Measurements from ENCODE around the gene MTHFD1L. TPM values are rescaled to one million over a fixed set of nuclear protein-coding genes. Genes with fewer than 3 reads are reported as not detected.
"Not testable (repeated sequence)": the region's sequence is repeated elsewhere in the genome, so short reads cannot be mapped to it uniquely, and the experiment has no call there.

MTHFD1L gene
- total RNA-seq, 4 donors from 2014 or later = 4.3 to 23.1 (median 4.7) TPM

DNA sequence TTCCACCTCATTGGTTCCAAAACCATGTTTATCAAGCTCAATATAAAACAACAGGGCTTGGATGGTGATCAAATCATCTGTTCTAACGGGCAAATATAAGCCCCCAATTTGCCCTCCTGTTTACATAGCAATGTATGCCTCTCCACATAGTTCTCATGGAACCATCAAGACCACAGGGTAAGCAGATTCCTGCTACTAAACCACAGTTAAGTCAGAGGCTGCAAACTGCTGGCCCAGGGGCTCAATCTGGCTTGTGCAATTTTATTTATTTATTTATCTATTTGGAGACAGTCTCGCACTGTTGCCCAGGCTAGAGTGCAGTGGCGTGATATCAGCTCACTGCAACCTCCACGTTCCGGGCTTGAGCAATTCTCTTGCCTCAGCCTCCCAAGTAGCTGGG is 18.9 kb upstream of the MTHFD1L start:
- no peaks in the 10 kb centered on the region for H3K27me3 ChIP-seq
- DNase-seq = no peak
- no peaks in the 10 kb centered on the region for H3K4me1 ChIP-seq
- H3K4me3 ChIP-seq = no peak overlapping the region
- no peak for TF ChIP-seq POLR2A (IDR thresholded peaks at IDR 0.05)
- TF ChIP-seq, protein P1, sequence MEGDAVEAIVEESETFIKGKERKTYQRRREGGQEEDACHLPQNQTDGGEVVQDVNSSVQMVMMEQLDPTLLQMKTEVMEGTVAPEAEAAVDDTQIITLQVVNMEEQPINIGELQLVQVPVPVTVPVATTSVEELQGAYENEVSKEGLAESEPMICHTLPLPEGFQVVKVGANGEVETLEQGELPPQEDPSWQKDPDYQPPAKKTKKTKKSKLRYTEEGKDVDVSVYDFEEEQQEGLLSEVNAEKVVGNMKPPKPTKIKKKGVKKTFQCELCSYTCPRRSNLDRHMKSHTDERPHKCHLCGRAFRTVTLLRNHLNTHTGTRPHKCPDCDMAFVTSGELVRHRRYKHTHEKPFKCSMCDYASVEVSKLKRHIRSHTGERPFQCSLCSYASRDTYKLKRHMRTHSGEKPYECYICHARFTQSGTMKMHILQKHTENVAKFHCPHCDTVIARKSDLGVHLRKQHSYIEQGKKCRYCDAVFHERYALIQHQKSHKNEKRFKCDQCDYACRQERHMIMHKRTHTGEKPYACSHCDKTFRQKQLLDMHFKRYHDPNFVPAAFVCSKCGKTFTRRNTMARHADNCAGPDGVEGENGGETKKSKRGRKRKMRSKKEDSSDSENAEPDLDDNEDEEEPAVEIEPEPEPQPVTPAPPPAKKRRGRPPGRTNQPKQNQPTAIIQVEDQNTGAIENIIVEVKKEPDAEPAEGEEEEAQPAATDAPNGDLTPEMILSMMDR (IDR thresholded peaks at IDR 0.05) = no peak
- no peaks in the 10 kb centered on the region for H3K36me3 ChIP-seq
- no peak overlapping the region for H3K27ac ChIP-seq
- H3K9me3 ChIP-seq = no peaks in the 10 kb centered on the region

DNA sequence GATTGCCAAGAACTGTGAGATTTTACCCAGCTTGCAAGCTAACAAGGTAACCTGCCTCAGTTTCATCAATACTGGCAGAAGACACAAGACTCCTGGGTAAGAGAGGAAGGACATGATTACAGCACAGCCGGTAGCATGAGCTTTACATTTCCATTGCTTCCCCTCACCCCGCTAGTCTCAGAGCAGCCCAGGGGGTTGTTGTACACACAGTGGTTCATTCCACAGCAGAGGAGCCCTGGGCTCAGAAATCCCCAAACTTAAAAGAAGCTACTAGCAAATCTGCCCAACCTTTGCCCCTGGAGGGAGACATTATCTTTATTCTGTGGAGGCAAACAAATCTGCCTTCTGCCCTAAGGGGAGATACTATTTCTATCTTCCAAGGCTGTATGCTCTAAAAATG is 17.1 kb upstream of the MTHFD1L start:
- Histone ChIP-seq H3K27ac (no peak overlapping the region), H3K4me1 (no peaks in the 10 kb centered on the region), H3K9me3 (no peaks in the 10 kb centered on the region), H3K4me3 (no peak overlapping the region), H3K27me3 (no peaks in the 10 kb centered on the region), H3K36me3 (no peaks in the 10 kb centered on the region)
- TF ChIP-seq, protein P1 (IDR thresholded peaks at IDR 0.05) = no peak
- TF ChIP-seq POLR2A (IDR thresholded peaks at IDR 0.05) = no peak
- DNase-seq = no peak

DNA sequence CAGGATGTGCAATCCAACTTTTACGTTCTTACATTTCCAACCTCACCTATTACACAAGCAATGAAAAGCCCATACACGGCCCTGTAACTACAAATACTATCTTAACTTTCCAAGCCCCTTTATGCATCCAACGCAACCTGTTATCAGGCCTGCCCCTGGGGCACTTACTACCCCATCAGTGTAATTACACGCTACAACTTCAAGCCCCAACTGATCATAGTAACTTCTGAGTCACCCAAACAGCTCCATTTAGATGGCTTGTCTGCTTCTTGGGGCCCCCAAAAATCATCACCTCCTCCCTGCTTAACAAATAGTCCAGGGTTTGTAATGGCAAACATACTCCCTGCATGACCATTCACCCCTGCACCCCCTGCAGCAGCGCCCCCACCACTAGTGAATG is 11.1 kb upstream of the MTHFD1L start:
- not testable (repeated sequence) for H3K27me3 ChIP-seq, H3K27ac ChIP-seq, H3K9me3 ChIP-seq, H3K36me3 ChIP-seq, H3K4me3 ChIP-seq, DNase-seq
- peaks cover 0 to 11% (median 0%) of the 10 kb centered on the region in 4 donors for H3K4me1 ChIP-seq

DNA sequence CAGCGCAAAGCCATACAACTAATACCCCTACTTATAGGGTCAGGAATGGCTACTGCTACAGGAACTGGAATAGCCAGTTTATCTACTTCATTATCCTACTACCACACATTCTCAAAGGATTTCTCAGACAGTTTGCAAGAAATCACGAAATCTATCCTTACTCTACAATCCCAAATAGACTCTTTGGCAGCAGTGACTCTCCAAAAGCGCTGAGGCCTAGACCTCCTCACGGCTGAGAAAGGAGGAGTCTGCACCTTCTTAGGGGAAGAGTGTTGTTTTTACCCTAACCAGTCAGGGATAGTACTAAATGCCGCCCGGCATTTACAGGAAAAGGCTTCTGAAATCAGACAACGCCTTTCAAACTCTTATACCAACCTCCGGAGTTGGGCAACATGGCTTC is 10.3 kb upstream of the MTHFD1L start:
- H3K27me3 ChIP-seq, H3K27ac ChIP-seq, H3K9me3 ChIP-seq, H3K36me3 ChIP-seq, DNase-seq, H3K4me3 ChIP-seq: not testable (repeated sequence)
- H3K4me1 ChIP-seq = peaks cover 0 to 11% (median 0%) of the 10 kb centered on the region in 4 donors

DNA sequence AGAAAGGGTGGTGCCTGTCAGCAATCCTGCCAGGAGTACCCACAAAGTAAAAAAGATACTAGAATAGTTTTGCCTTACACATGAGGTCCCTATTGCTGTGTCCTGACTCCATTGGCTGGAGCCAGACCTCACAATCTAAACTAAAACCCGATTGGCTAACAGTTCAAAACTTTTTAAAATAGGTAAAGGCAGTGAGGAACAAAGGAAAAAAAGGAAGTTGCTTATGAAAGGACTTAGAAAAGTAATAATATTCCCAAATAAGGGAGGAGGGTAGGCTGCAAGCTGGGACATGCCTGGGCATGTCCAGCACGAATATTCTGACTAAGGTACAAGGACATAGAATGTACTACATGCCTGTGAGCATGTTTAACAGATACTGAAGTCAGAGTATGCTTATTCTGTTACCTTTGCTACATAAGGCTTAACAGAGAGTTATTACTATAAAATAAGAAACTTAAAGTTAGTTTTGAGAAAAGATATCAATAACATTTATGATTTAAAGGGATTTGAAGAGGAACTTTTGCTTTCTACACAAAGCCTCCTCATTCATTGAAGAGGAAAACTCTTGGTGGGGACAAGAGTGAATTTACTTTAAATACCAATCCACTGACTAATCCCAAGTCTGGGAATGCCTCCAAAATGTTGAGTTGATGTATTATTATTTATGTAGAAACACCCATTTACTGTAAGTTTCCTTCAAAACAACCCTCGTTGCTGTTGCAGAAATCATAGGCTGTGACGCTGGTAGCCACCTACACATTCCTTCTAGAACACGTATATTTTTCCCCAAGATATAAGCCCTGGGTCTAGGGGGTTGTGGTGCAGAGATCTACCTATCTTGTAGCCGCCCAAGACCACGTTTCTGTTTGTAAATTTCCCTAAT is 8.2 kb upstream of the MTHFD1L start:
- Histone ChIP-seq H3K27ac (peak overlapping the region; percentile 3 to 75 (median 20)), H3K9me3 (no peaks in the 10 kb centered on the region), H3K27me3 (no peaks in the 10 kb centered on the region), H3K36me3 (no peaks in the 10 kb centered on the region), H3K4me3 (no peak overlapping the region), H3K4me1 (peaks cover 0 to 11% (median 0%) of the 10 kb centered on the region in 4 donors)
- DNase-seq = no peak
- TF ChIP-seq, protein P1 (IDR thresholded peaks at IDR 0.05) = no peak
- TF ChIP-seq POLR2A (IDR thresholded peaks at IDR 0.05) = no peak

DNA sequence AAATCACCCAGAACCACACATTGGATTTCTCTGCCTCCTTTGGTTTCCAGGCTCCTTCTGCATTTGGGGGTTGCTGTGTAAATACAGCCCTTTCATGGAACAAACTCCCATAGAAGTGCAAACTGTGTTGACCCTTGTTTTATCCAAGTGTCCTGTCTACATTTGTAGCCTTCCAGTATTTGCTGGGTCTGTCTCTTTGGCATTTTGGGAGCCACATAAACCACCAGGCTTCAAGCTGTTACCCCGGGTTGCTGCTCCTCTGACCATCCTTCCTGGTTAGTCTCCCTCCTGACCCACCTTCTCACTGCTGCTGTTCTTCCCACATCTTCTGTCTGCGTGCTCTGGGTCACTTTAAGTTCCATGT is 7.6 kb upstream of the MTHFD1L start:
- peak overlapping the region in 3 of 4 donors; percentile 10 to 75 (median 30) for H3K27ac ChIP-seq
- H3K9me3 ChIP-seq = no peaks in the 10 kb centered on the region
- TF ChIP-seq, protein P1 (IDR thresholded peaks at IDR 0.05) = no peak
- TF ChIP-seq POLR2A (IDR thresholded peaks at IDR 0.05) = no peak
- no peak for DNase-seq
- H3K4me3 ChIP-seq = no peak overlapping the region
- H3K4me1 ChIP-seq = peaks cover 0 to 11% (median 0%) of the 10 kb centered on the region in 4 donors
- no peaks in the 10 kb centered on the region for H3K27me3 ChIP-seq
- H3K36me3 ChIP-seq = no peaks in the 10 kb centered on the region

DNA sequence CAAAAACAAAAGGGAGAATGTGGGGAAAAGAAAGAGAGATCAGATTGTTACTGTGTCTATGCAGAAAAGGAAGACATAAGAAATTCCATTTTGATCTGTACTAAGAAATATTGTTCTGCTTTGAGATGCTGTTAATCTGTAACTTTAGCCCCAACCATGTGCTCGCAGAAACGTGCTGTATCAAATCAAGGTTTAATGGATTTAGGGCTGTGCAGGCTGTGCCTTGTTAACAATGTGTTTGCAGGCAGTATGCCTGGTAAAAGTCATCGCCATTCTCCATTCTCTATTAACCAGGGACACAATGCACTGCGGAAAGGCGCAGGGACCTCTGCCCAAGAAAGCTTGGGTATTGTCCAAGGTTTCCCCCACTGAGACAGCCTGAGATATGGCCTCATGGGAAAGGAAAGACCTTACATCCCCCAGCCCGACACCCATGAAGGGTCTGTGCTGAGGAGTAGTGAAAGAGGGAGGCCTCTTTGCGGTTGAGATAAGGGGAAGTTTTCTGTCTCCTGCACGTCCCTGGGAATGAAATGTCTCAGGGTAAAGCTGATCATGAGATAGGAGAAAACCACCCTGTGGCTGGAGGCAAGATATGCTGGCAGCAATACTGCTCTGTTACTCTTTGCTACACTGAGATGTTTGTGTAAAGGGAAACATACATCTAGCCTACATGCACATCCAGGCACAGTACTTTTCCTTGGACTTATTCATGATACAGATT is 3.9 kb upstream of the MTHFD1L start:
- not testable (repeated sequence) for H3K27me3 ChIP-seq, H3K27ac ChIP-seq, DNase-seq, H3K4me3 ChIP-seq, H3K9me3 ChIP-seq, H3K36me3 ChIP-seq
- H3K4me1 ChIP-seq = peaks cover 0 to 15% (median 0%) of the 10 kb centered on the region in 4 donors

All from Peyer's patch (tissue), 4 donors.